Activated B cell treated with CpG ODN at 0.5 μM for 24 hours (primary cell): ENCODE data around the gene PELI3. TPM values are rescaled to one million over a fixed set of nuclear protein-coding genes. Genes with fewer than 3 reads are reported as not detected.

Experiments used
- ATAC-seq: fragments of 200-7000 bp; cut with Tn5 transposase; one replicate; pipeline ENCODE4 v1.10.0; 2021; ENCODE audit warnings: low read depth, mild to moderate bottlenecking, moderate library complexity
- CTCF ChIA-PET: fragments of 350-600 bp; sonication (Branson Sonifier 250); formaldehyde crosslinking; loops from one replicate; lab custom pipeline; 2021; ENCODE audit warnings: antibody characterized with exemption; lab: Charles Lee
- POLR2A ChIA-PET: fragments of 350-600 bp; sonication (Branson Sonifier 250); formaldehyde crosslinking; loops from one replicate; lab custom pipeline; 2021; ENCODE audit warnings: antibody characterized with exemption; lab: Charles Lee
- DNase-seq: peaks from one replicate; pipeline ENCODE4 v3.0.0; 2022
- H3K27ac Mint-ChIP-seq: one replicate; pipeline ENCODE4 v1.8.0; 2020; ENCODE audit warnings: mixed read lengths
- H3K27me3 Mint-ChIP-seq: one replicate; pipeline ENCODE4 v1.8.0; 2021; ENCODE audit warnings: mixed read lengths
- H3K36me3 Mint-ChIP-seq: one replicate; pipeline ENCODE4 v1.8.0; 2021; ENCODE audit warnings: low read depth, mixed read lengths
- H3K4me1 Mint-ChIP-seq: one replicate; pipeline ENCODE4 v1.8.0; 2021; ENCODE audit warnings: mixed read lengths
- H3K4me3 Mint-ChIP-seq: one replicate; pipeline ENCODE4 v1.8.0; 2020; ENCODE audit warnings: mild to moderate bottlenecking, mixed read lengths
- H3K9me3 Mint-ChIP-seq: one replicate; pipeline ENCODE4 v1.8.0; 2020; ENCODE audit warnings: mixed read lengths
- CTCF ChIP-seq: fragments of 200-600 bp; IDR thresholded peaks from one replicate; pipeline ENCODE4 v1.8.0; 2022; ENCODE audit warnings: antibody characterized with exemption, mild to moderate bottlenecking
- intact Hi-C: fragments of 100-400 bp; cut with micrococcal nuclease; formaldehyde crosslinking; loops from one replicate; pipeline ENCODE4 v1.15.1; 2024
- total RNA-seq: library from RNA; stranded (reverse); gene quantifications from 2 replicates; pipeline ENCODE4 v1.2.3, GENCODE V29; 2022

Gene PELI3
- total RNA-seq, 1 donor from 2014 or later = 8.5 TPM

GRCh38 chr11:66491315-66491935 is 24.7 kb downstream of the PELI3 start:
- no peak for DNase-seq
- POLR2A ChIA-PET = interaction anchor here (0.7 to 1.1 kb wide), 2 partner anchors 52 to 354 kb away, joined by 3 to 5 read pairs; partner anchors contain the start of gene MRPL11

DNA sequence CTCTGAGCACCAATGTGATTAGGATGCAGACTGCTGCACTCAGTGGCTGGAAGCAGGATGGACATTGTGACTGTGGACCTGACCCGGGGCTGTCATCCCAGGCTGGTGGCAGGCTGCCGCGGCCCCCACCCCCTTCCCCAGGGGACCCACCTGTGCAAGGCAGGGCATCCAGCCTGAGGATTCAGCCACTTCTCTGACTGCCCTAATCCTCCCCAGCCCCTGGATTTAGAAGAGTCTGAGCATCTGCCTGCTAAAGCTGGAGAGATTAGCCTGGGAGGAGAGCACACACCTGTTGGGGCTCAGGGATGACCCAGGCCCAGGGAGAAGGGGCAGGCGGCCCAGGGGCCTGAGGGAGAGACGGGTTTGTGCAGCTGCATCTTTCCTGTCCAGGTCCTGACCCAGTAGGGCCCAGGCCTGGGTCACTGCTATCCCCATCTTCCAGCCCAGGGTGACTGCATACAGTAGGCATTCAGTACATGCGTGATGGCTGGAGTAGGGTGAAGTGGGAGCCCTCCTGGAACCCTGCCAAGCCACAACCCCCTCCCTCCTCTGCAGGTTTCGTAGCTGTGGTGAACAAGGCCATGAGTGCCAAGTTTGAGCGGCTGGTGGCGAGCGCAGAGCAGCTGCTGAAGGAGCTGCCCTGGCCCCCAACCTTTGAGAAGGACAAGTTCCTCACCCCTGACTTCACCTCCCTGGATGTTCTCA is 25.6 kb downstream of the PELI3 start:
- no peaks in the 10 kb centered on the region for H3K9me3 Mint-ChIP-seq
- no peaks in the 10 kb centered on the region for H3K27me3 Mint-ChIP-seq
- H3K36me3 Mint-ChIP-seq = peaks cover 60% of the 10 kb centered on the region
- no peak overlapping the region for H3K27ac Mint-ChIP-seq
- intact Hi-C loops = no loop called here
- H3K4me3 Mint-ChIP-seq = no peak overlapping the region
- ChIA-PET POLR2A (interaction anchor here (0.7 to 1.1 kb wide), 2 partner anchors 53 to 354 kb away, joined by 3 to 5 read pairs; partner anchors contain the start of gene MRPL11), CTCF (interaction anchor here (1.4 kb wide), 1 partner anchor 13 kb away, joined by 3 read pairs; no protein-coding TSS in a partner anchor)
- no peak for DNase-seq
- no peak for ATAC-seq
- no peaks in the 10 kb centered on the region for H3K4me1 Mint-ChIP-seq
- no peak for TF ChIP-seq CTCF

More at GRCh38 chr11:66491315-66491935, 24.7 kb downstream of the PELI3 start:
- intact Hi-C loops = no loop called here
- H3K27ac Mint-ChIP-seq = no peak overlapping the region
- no peak for TF ChIP-seq CTCF
- peaks cover 60% of the 10 kb centered on the region for H3K36me3 Mint-ChIP-seq
- peak; percentile 31 for ATAC-seq
- H3K9me3 Mint-ChIP-seq = no peaks in the 10 kb centered on the region
- CTCF ChIA-PET = interaction anchor here (1.4 kb wide), 1 partner anchor 13 kb away, joined by 3 read pairs; no protein-coding TSS in a partner anchor
- no peaks in the 10 kb centered on the region for H3K27me3 Mint-ChIP-seq
- no peaks in the 10 kb centered on the region for H3K4me1 Mint-ChIP-seq
- H3K4me3 Mint-ChIP-seq = no peak overlapping the region

DNA sequence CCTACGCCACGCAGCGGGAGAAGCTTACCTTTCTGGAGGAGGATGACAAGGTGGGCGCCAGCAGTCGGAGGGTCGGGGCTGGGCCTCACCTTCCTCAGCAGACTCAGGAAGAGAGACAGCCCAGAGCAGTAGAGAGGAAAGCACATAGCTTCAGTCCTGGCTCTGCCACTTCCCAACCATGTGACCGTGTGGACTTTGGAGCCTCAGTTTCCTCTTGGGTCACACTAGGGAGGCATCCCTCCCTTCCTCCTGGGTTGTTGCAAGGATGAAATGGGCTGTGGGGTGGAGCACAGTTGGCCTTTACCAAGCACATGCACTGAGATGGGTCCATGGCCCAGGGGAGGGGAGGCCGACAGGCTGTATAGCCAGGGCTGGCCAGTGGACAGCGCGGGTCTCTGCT is 26.4 kb downstream of the PELI3 start:
- Mint-ChIP-seq H3K27ac (no peak overlapping the region), H3K4me1 (no peaks in the 10 kb centered on the region), H3K36me3 (peaks cover 58% of the 10 kb centered on the region), H3K9me3 (no peaks in the 10 kb centered on the region), H3K4me3 (no peak overlapping the region), H3K27me3 (no peaks in the 10 kb centered on the region)
- DNase-seq (no peak), ATAC-seq (no peak)
- ChIA-PET POLR2A (no interaction called here), CTCF (no interaction called here)
- TF ChIP-seq CTCF = no peak
- intact Hi-C loops = no loop called here

- H3K27ac Mint-ChIP-seq = no peak overlapping the region
- CTCF ChIA-PET = no interaction called here
These were observed 27.8 kb downstream of the PELI3 start for GRCh38 chr11:66494458-66494857.

More at GRCh38 chr11:66494458-66494857, 27.8 kb downstream of the PELI3 start:
- H3K4me3 Mint-ChIP-seq = no peak overlapping the region
- POLR2A ChIA-PET = no interaction called here
- intact Hi-C loops = no loop called here
- peaks cover 57% of the 10 kb centered on the region for H3K36me3 Mint-ChIP-seq
- no peak for TF ChIP-seq CTCF
- no peaks in the 10 kb centered on the region for H3K27me3 Mint-ChIP-seq
- H3K9me3 Mint-ChIP-seq = no peaks in the 10 kb centered on the region
- H3K4me1 Mint-ChIP-seq = no peaks in the 10 kb centered on the region
- no peak for DNase-seq
- ATAC-seq = no peak
